ENCODE measurements around the gene GPHA2.

The GPHA2 gene

GRCh38 chr11:64923944-64924909 is 11.5 kb downstream of the GPHA2 start, which contains the start of gene PPP2R5B:
TSS of gene PPP2R5B (plus strand) at chr11:64924689. CDS start at chr11:64925735, 1,046 bp downstream.
- H3K27ac ChIP-seq (ENCODE audit: low read length): peak within 1 kb of the TSS; percentile 61

GRCh38 chr11:64923151-64923661 is 12.5 kb downstream of the GPHA2 start:
- Histone ChIP-seq H3K9ac (ENCODE audit: low read length) (no peak overlapping the region), H3K36me3 (replicated peaks; ENCODE audit: low read depth, low read length) (peaks cover 3% of the 10 kb centered on the region), H3K4me3 (ENCODE audit: low read length) (no peak overlapping the region), H4K20me1 (ENCODE audit: insufficient read depth, low read length) (no peaks in the 10 kb centered on the region), H2AFZ (ENCODE audit: low read depth, low read length) (0 out of 2 replicates have a peak overlapping the region, but pooled peaks have one; percentile 93), H3K79me2 (ENCODE audit: low read length) (no peaks in the 10 kb centered on the region), H3K9me3 (ENCODE audit: insufficient read depth, low read length) (no peaks in the 10 kb centered on the region), H3K27me3 (ENCODE audit: low read depth, low read length) (no peaks in the 10 kb centered on the region), H3K4me2 (ENCODE audit: low read length) (peak overlapping the region; percentile 86; the same call in 1 of the 2 replicates), H3K4me1 (ENCODE audit: low read length) (peaks cover 18% of the 10 kb centered on the region), H3K27ac (ENCODE audit: low read length) (no peak overlapping the region)
- TF ChIP-seq CTCF (IDR thresholded peaks at IDR 0.05; ENCODE audit: low read depth, low read length): no peak
- no peak for TF ChIP-seq EZH2phosphoT487 (IDR thresholded peaks at IDR 0.05; ENCODE audit: low read depth)

More at GRCh38 chr11:64923944-64924909, 11.5 kb downstream of the GPHA2 start, which contains the start of gene PPP2R5B:
- H4K20me1 ChIP-seq (ENCODE audit: insufficient read depth, low read length): no peaks in the 10 kb centered on the region
- H3K36me3 ChIP-seq (replicated peaks; ENCODE audit: low read depth, low read length): peaks cover 3% of the 10 kb centered on the region
- H2AFZ ChIP-seq (ENCODE audit: low read depth, low read length): peak within 1 kb of the TSS; percentile 93
- no peaks in the 10 kb centered on the region for H3K9me3 ChIP-seq (ENCODE audit: insufficient read depth, low read length)
- no peak for TF ChIP-seq EZH2phosphoT487 (IDR thresholded peaks at IDR 0.05; ENCODE audit: low read depth)
- TF ChIP-seq CTCF (IDR thresholded peaks at IDR 0.05; ENCODE audit: low read depth, low read length): no peak
- H3K4me2 ChIP-seq (ENCODE audit: low read length): peak within 1 kb of the TSS; percentile 86
- H3K27me3 ChIP-seq (ENCODE audit: low read depth, low read length): no peaks in the 10 kb centered on the region
- peak within 1 kb of the TSS; percentile 71 for H3K9ac ChIP-seq (ENCODE audit: low read length)
- H3K4me3 ChIP-seq (ENCODE audit: low read length): peak within 1 kb of the TSS; percentile 86
- no peaks in the 10 kb centered on the region for H3K79me2 ChIP-seq (ENCODE audit: low read length)
- peaks cover 15% of the 10 kb centered on the region for H3K4me1 ChIP-seq (ENCODE audit: low read length)

- no peaks in the 10 kb centered on the region for H3K36me3 ChIP-seq (replicated peaks; ENCODE audit: low read depth, low read length)
- H3K27ac ChIP-seq (ENCODE audit: low read length): no peak overlapping the region
- TF ChIP-seq EZH2phosphoT487 (IDR thresholded peaks at IDR 0.05; ENCODE audit: low read depth): no peak
- TF ChIP-seq CTCF (IDR thresholded peaks at IDR 0.05; ENCODE audit: low read depth, low read length): no peak
- H3K27me3 ChIP-seq (ENCODE audit: low read depth, low read length): no peaks in the 10 kb centered on the region
- H3K4me3 ChIP-seq (ENCODE audit: low read length): no peak overlapping the region
- H3K4me1 ChIP-seq (ENCODE audit: low read length): peaks cover 23% of the 10 kb centered on the region
- H3K9ac ChIP-seq (ENCODE audit: low read length): no peak overlapping the region
- H2AFZ ChIP-seq (ENCODE audit: low read depth, low read length): no peak overlapping the region
- H4K20me1 ChIP-seq (ENCODE audit: insufficient read depth, low read length): no peaks in the 10 kb centered on the region
- H3K9me3 ChIP-seq (ENCODE audit: insufficient read depth, low read length): no peaks in the 10 kb centered on the region
- H3K79me2 ChIP-seq (ENCODE audit: low read length): peaks cover 6% of the 10 kb centered on the region
- no peak overlapping the region for H3K4me2 ChIP-seq (ENCODE audit: low read length)
Observed at GRCh38 chr11:64921384-64921783, 14.3 kb downstream of the GPHA2 start.

- Histone ChIP-seq H3K9ac (ENCODE audit: low read length) (no peak overlapping the region), H3K9me3 (ENCODE audit: insufficient read depth, low read length) (no peaks in the 10 kb centered on the region), H4K20me1 (ENCODE audit: insufficient read depth, low read length) (no peaks in the 10 kb centered on the region), H3K4me1 (ENCODE audit: low read length) (peaks cover 27% of the 10 kb centered on the region), H3K27me3 (ENCODE audit: low read depth, low read length) (no peaks in the 10 kb centered on the region), H3K36me3 (replicated peaks; ENCODE audit: low read depth, low read length) (no peaks in the 10 kb centered on the region), H3K4me2 (ENCODE audit: low read length) (no peak overlapping the region), H3K79me2 (ENCODE audit: low read length) (peaks cover 17% of the 10 kb centered on the region), H3K4me3 (ENCODE audit: low read length) (no peak overlapping the region), H2AFZ (ENCODE audit: low read depth, low read length) (no peak overlapping the region), H3K27ac (ENCODE audit: low read length) (no peak overlapping the region)
- no peak for TF ChIP-seq EZH2phosphoT487 (IDR thresholded peaks at IDR 0.05; ENCODE audit: low read depth)
- no peak for TF ChIP-seq CTCF (IDR thresholded peaks at IDR 0.05; ENCODE audit: low read depth, low read length)
Observed at GRCh38 chr11:64920124-64920523, 15.6 kb downstream of the GPHA2 start.
